IPS-20b (cell line): Measurements from ENCODE around the gene MRPS10.
"Not testable (repeated sequence)": the region's sequence is repeated elsewhere in the genome, so short reads cannot be mapped to it uniquely, and the experiment has no call there.

Experiments used
- H3K27ac ChIP-seq: one replicate; pipeline ENCODE4 v1.5.1; 2013; ENCODE audit warnings: low read length
- H3K27me3 ChIP-seq: 2 replicates; pipeline ENCODE4 v1.6.1; 2013; ENCODE audit warnings: mild to moderate bottlenecking, low read length, inconsistent platforms; ENCODE audit not compliant: insufficient read depth
- H3K36me3 ChIP-seq: 2 replicates; pipeline ENCODE4 v1.6.1; 2013; ENCODE audit warnings: low read depth, mild to moderate bottlenecking, inconsistent platforms, low read length, moderate library complexity; ENCODE audit not compliant: insufficient read depth
- H3K4me1 ChIP-seq: 2 replicates; pipeline ENCODE4 v1.6.1; 2013; ENCODE audit warnings: mild to moderate bottlenecking, control low read depth, inconsistent platforms, low read length, moderate library complexity; ENCODE audit not compliant: insufficient read depth
- H3K4me3 ChIP-seq: 2 replicates; pipeline ENCODE4 v1.5.1; 2013; ENCODE audit warnings: mild to moderate bottlenecking, low read length, inconsistent platforms
- H3K9ac ChIP-seq: 2 replicates; pipeline ENCODE4 v1.6.1; 2013; ENCODE audit warnings: low read depth, mild to moderate bottlenecking, inconsistent platforms, low read length, moderate library complexity
- H3K9me3 ChIP-seq: 2 replicates; pipeline ENCODE4 v1.6.1; 2013; ENCODE audit warnings: mild to moderate bottlenecking, low read depth, low read length, inconsistent platforms; ENCODE audit not compliant: insufficient read depth

The MRPS10 gene

DNA sequence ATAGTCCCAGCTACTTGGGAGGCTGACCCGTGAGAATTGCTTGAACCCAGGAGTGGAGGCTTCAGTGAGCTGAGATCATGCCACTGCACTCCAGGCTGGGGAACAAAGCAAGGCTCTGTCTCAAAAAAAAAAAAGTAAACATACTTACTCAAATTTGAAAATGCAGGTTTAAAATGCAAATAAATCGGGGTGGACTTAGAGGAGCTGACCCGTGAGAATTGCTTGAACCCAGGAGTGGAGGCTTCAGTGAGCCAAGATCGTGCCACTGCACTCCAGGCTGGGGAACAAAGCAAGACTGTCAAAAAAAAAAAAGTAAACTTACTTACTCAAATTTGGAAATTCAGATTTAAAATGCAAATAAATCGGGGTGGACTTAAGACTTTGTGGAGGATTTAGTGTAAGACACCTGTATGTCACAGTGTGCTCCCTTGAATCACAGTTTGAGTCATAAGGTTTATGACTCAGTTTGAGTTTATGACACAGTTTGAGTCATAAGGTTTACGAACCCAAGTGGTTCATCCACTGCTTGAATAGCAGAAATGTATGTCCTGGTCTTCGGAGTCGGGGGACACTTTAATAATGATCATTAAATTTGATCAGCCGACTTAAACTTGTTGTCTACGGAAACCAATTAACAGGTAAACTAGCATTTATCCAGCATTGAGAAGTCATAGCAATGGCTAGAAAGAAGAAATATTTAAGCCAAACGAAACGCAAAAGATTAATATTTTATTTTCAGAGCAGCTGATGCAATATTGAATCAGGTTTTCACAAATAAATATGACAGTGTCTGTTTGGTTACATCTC is 6.8 kb upstream of the MRPS10 start:
- Histone ChIP-seq H3K4me3 (no peak overlapping the region), H3K9ac (no peak overlapping the region), H3K27ac (no peak overlapping the region)

DNA sequence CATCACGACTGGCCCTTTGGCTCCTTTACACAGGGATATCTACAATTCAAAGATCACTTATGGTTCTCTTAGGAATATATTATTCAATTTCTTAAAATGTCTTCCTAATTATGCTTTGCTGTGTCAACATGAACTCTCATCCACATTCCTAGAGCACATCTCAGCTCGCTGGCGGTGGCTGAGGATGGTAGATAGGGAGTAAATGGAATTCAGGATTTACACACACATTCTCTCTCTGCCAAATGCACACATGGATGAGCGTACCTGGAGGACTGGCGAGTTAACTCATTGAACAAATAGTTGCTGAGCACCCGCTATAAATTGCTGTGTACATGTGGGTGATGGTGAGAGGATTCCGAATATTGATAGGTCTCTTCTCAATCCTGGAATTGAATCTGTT is 4.8 kb upstream of the MRPS10 start:
- Histone ChIP-seq H3K27me3 (no peaks in the 10 kb centered on the region), H3K4me3 (no peak overlapping the region), H3K36me3 (peaks cover 11% of the 10 kb centered on the region; the same call in 1 of the 2 replicates), H3K9ac (no peak overlapping the region), H3K4me1 (no peaks in the 10 kb centered on the region; the same call in 1 of the 2 replicates), H3K27ac (no peak overlapping the region), H3K9me3 (no peaks in the 10 kb centered on the region)

More for the DNA sequence above, 6.8 kb upstream of the MRPS10 start:
- Histone ChIP-seq H3K27me3 (no peaks in the 10 kb centered on the region), H3K36me3 (peaks cover 29% of the 10 kb centered on the region), H3K9me3 (no peaks in the 10 kb centered on the region), H3K4me1 (no peaks in the 10 kb centered on the region; the same call in 1 of the 2 replicates)

DNA sequence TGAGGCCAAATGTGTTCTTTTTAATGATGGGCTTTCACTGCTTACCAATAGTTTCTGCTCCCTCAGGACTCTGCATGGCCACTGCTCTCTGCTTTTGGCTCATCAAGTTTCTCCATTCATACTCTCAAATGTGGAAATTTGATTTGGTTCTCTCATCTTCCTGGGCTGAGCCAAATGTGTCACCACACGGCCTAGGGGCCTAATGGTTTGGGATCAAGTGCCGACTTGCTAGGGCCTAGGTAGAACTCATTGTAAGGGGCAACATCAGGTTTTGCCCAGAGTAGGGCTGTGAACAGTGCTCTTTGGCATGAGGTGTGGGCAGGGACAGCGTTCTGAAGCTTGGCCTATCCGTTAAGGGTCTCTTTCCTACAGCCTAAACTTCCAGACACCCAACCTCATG is 3.9 kb upstream of the MRPS10 start:
- Histone ChIP-seq H3K36me3 (peaks cover 2% of the 10 kb centered on the region; the same call in 1 of the 2 replicates), H3K4me1 (peaks cover 3% of the 10 kb centered on the region), H3K9me3 (no peaks in the 10 kb centered on the region), H3K27ac (no peak overlapping the region), H3K27me3 (no peaks in the 10 kb centered on the region), H3K4me3 (no peak overlapping the region), H3K9ac (no peak overlapping the region)

DNA sequence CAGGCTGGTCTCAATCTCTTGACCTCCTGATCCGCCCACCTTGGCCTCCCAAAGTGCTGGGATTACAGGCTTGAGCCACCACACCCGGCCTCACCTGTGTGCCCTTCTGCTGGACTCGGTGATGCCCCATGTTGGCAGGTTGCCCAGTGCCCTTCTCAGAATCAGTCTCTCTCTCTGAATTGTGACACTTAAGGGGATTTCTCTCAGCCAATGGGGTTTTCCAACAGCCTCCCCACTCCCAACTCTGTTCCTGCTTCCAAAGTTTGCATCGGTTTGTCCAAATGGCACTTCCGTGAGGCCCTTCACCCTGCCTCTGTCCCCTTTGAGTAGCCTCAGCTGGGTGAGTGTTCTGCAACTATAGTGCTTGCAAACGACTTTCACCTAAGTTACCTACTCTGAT is 3.1 kb upstream of the MRPS10 start:
- Histone ChIP-seq H3K9me3 (no peaks in the 10 kb centered on the region), H3K36me3 (no peaks in the 10 kb centered on the region), H3K9ac (no peak overlapping the region), H3K27ac (no peak overlapping the region), H3K27me3 (no peaks in the 10 kb centered on the region), H3K4me1 (peaks cover 5% of the 10 kb centered on the region; the same call in 1 of the 2 replicates), H3K4me3 (no peak overlapping the region)

DNA sequence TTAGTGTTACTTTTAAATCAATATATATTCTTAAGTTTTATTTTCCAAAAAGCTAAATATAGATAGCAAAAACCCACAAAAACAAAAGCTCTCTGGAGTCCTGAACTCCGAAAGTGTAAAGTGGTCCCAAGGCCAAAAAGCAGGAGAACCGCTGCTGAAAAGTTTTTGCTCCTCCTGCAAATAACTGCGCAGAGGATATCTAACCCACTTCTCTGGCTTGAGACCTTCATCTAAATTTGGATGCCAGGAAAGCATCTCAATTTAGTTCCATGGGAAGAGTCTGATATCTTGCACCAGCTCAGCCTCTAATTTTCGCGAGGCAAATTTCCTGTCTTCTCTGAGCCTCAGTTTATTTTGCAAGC is 523 bp downstream of the MRPS10 start:
- Histone ChIP-seq H3K27me3 (no peaks in the 10 kb centered on the region), H3K9me3 (no peaks in the 10 kb centered on the region), H3K9ac (peak overlapping the region; percentile 95), H3K4me3 (peak overlapping the region; percentile 85), H3K4me1 (peaks cover 5% of the 10 kb centered on the region; the same call in 1 of the 2 replicates), H3K36me3 (peaks cover 22% of the 10 kb centered on the region), H3K27ac (no peak overlapping the region)

DNA sequence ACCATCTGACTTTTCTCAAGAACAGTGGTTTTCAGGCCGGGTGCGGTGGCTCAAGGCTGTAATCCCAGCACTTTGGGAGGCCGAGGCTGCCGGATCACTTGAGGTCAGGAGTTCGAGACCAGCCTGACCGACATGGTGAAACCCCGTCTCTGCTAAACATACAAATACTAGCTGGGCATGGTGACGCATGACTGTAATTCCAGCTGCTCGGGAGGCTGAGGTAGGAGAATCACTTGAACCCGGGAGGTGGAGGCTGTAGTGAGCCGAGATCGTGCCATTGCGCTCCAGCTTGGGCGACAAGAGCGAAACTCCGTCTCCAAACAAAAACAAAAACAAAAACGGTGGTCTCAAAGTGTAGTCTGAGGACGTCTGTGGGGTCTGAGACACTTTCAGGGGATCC is 1.2 kb downstream of the MRPS10 start:
- H3K4me3 ChIP-seq = peak overlapping the region; percentile 85
- H3K27me3 ChIP-seq, H3K9me3 ChIP-seq, H3K27ac ChIP-seq, H3K4me1 ChIP-seq: not testable (repeated sequence)
- H3K36me3 ChIP-seq = peaks cover 28% of the 10 kb centered on the region
- H3K9ac ChIP-seq = peak overlapping the region; percentile 95

DNA sequence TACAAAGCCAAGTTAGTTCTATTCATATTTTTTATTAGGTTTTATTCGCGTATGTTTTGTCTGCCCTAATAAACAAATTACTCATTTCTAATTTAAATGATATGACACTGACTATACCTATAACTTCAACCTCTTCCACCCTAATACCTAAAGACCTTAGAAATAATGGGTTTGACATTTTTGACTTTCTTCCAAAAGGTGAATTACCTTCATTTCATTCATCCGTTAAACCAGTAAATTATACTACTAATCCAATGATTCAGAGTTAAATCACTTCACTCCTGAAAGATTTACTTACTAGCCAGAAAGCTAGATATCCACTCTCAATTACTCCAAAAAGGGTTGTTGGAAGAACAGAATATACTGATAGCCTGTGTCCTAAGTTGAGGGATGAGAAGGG is 5.2 kb downstream of the MRPS10 start:
- no peak overlapping the region for H3K9ac ChIP-seq
- H3K27ac ChIP-seq = no peak overlapping the region
- no peaks in the 10 kb centered on the region for H3K9me3 ChIP-seq
- no peaks in the 10 kb centered on the region for H3K27me3 ChIP-seq
- peaks cover 65% of the 10 kb centered on the region for H3K36me3 ChIP-seq
- no peak overlapping the region for H3K4me3 ChIP-seq
- peaks cover 5% of the 10 kb centered on the region; the same call in 1 of the 2 replicates for H3K4me1 ChIP-seq

DNA sequence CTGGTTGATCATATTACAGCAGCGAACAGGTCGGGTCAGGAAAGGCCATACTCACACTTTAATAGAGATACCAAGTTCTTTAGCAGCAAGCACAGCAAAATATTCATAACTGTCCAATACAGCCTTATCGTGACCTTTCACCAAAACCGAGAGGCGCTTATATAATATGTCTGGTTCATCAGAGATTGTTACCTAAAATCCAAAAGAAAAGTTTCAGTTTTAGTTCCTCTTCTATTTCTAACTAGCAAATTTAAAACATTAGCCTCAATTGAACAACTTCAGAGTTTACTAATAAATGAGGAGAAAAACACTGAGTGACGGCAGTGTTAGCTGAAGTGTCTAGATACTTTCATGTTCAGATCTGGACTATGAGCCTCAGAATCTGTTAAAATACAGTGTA is 5.9 kb downstream of the MRPS10 start:
- Histone ChIP-seq H3K27ac (no peak overlapping the region), H3K36me3 (peaks cover 69% of the 10 kb centered on the region), H3K9me3 (no peaks in the 10 kb centered on the region), H3K4me1 (peaks cover 3% of the 10 kb centered on the region; the same call in 1 of the 2 replicates), H3K4me3 (no peak overlapping the region), H3K9ac (no peak overlapping the region), H3K27me3 (no peaks in the 10 kb centered on the region)

DNA sequence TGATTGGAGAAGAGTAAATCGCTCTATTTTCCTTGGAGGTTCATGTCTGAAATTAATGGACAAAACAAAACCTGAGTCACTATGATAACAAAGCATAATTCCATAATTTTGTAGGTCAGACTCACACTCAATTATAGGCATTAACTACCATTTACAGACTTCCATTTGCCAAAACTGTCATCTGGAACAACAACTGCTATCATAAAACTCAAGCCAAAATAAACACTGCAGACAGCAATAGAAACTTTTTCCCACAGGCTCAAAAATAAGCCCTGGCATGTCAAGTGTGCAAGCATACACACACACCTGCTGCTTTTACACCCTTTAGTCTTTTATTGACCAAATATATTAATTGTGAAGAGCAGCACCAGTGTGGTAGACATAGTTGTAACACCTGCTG is 7.1 kb downstream of the MRPS10 start:
- no peaks in the 10 kb centered on the region for H3K9me3 ChIP-seq
- H3K4me1 ChIP-seq = no peaks in the 10 kb centered on the region
- no peaks in the 10 kb centered on the region for H3K27me3 ChIP-seq
- H3K36me3 ChIP-seq = peaks cover 76% of the 10 kb centered on the region
- H3K4me3 ChIP-seq = no peak overlapping the region
- H3K9ac ChIP-seq = no peak overlapping the region
- no peak overlapping the region for H3K27ac ChIP-seq

DNA sequence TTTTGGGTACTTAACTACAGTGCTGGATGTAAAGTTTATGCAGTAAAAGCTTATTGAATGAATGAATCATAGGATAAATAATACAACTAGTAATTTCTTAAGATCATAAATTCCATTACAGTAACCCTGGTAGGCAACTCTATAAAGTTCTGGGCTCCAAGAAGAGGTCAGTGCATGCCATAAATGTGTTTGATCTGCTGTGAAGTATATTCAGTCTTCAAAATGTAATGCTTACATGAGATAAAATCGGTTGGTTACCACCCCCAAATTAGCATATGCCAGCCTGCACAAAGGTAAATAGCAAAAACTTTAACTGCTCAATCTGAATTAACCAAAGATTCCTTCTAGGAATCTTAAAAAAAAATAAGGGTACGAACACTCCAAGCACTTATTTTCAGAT is 10.1 kb downstream of the MRPS10 start:
- H3K9me3 ChIP-seq, H3K4me1 ChIP-seq, H3K9ac ChIP-seq, H3K27me3 ChIP-seq, H3K4me3 ChIP-seq, H3K27ac ChIP-seq: not testable (repeated sequence)
- H3K36me3 ChIP-seq = peaks cover 68% of the 10 kb centered on the region

DNA sequence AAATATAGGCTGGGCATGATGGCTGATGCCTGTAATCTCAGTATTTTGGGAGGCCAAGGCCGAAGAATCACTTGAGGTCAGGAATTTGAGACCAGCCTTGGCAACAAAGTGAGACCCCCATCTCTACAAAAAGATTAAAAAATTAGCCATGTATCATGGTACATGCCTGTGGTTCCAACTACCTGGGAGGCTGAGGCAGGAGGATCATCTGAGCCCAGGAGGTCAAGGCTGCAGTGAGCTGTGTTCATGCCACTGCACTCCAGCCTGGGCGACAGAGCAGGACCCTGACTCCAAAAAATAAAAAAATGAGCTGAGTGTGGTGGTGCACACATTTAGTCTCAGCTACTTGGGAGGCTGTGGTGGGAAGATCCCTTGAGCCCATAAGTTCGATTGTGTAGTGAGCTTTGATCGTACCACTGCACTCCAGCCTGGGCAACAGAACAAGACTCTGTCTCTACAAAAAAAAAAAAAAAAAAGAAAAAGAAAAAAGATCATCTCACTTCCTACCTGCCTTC is 12.8 kb downstream of the MRPS10 start:
- Histone ChIP-seq H3K27ac (no peak overlapping the region), H3K27me3 (no peaks in the 10 kb centered on the region), H3K9me3 (no peaks in the 10 kb centered on the region), H3K4me3 (no peak overlapping the region), H3K9ac (no peak overlapping the region), H3K36me3 (peaks cover 43% of the 10 kb centered on the region), H3K4me1 (no peaks in the 10 kb centered on the region)

DNA sequence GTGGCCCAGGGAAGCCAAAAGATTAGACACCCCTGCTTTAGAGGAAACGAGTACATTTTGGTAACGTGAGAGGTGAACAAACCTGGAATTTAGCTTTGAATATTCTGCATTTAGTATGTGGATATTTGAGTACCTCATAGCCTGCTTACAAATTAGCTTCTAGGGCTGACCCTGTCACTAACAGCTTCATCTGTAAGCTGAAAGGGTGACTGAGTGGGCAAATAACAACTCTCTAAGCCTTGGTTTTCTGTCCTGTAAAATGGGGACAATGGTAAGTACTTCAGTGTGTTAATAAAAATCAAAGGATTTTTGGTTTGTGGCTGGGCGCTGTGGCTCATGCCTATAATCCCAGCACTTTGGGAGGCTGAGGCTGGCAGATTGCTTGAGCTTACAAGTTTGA is 14.5 kb downstream of the MRPS10 start:
- no peak overlapping the region for H3K9ac ChIP-seq
- H3K9me3 ChIP-seq = no peaks in the 10 kb centered on the region
- H3K4me1 ChIP-seq = no peaks in the 10 kb centered on the region
- H3K36me3 ChIP-seq = peaks cover 28% of the 10 kb centered on the region
- H3K4me3 ChIP-seq = no peak overlapping the region
- no peak overlapping the region for H3K27ac ChIP-seq
- no peaks in the 10 kb centered on the region for H3K27me3 ChIP-seq
